Endothelial cell of umbilical vein (primary cell): ENCODE data around the gene IFITM10. TPM values are rescaled to one million over a fixed set of nuclear protein-coding genes. Genes with fewer than 3 reads are reported as not detected.
A peak's percentile ranks its signal among the peaks of the same experiment; 100 is the strongest.

Experiments used
- BruUV-seq: library from RNA; stranded (reverse); fragments of 400-500 nt; replicated peaks from 2 replicates; lab custom pipeline; 2021; lab: Mats Ljungman, UMichigan
- CTCF ChIA-PET: fragments of 300-600, 350-600 bp; sonication (Branson Sonifier 250); formaldehyde crosslinking; loops from one replicate; lab custom pipeline; 2021; ENCODE audit warnings: antibody characterized with exemption, inconsistent platforms; lab: Charles Lee
- POLR2A ChIA-PET: fragments of 300-600, 350-600 bp; sonication (Branson Sonifier 250); formaldehyde crosslinking; loops from one replicate; lab custom pipeline; 2021; ENCODE audit warnings: antibody characterized with exemption, inconsistent platforms; lab: Charles Lee
- DNase-seq: peaks from one replicate; pipeline ENCODE4 v3.0.0-alpha.2; 2011; ENCODE audit warnings: low read depth, low spot score
- FAIRE-seq: peaks from 2 replicates; lab custom pipeline; 2011; peaks lifted over from hg19 to GRCh38; lab: Jason Lieb, UNC
- H2AFZ ChIP-seq: 2 replicates; pipeline ENCODE4 v1.6.0; 2012; ENCODE audit warnings: low read depth, low read length, control low read depth, inconsistent platforms
- H3K27ac ChIP-seq: 2 replicates; pipeline ENCODE4 v1.5.1; 2011; ENCODE audit warnings: low read depth, mild to moderate bottlenecking, control low read depth, low read length, moderate library complexity; ENCODE audit not compliant: insufficient read depth
- H3K27me3 ChIP-seq, 2 experiments: 2 replicates each; pipeline versions ENCODE4 v1.6.0 to v1.6.1; 2011; ENCODE audit warnings: low read length in 2 of 2, mixed read lengths in 1 of 2; ENCODE audit not compliant: control insufficient read depth in 2 of 2, insufficient read depth in 2 of 2
- H3K36me3 ChIP-seq, 2 experiments: 2 replicates in 1 of 2; 3 replicates in 1 of 2; pipeline ENCODE4 v1.5.1; 2011; ENCODE audit warnings: low read length in 2 of 2, mild to moderate bottlenecking in 1 of 2, moderate library complexity in 1 of 2; ENCODE audit not compliant: control insufficient read depth in 2 of 2, insufficient read depth in 2 of 2; ENCODE audit errors: extremely low read depth in 1 of 2
- H3K4me1 ChIP-seq: 3 replicates; pipeline ENCODE4 v1.5.1; 2011; ENCODE audit warnings: mild to moderate bottlenecking, low read length; ENCODE audit not compliant: control insufficient read depth, insufficient read depth; ENCODE audit errors: extremely low read depth
- H3K4me2 ChIP-seq: 2 replicates; pipeline ENCODE4 v1.6.1; 2011; ENCODE audit warnings: low read length, control low read depth, mixed read lengths; ENCODE audit not compliant: insufficient read depth
- H3K4me3 ChIP-seq, 3 experiments: fragments of 200-600 bp in 1 of 3; sonication (generic), shearing (Covaris generic) in 1 of 3; replicated peaks in 1 of 3; 2 replicates each; pipeline ENCODE4 v1.5.1; 2011 to 2016; ENCODE audit warnings: control low read depth in 3 of 3, low read length in 3 of 3, mild to moderate bottlenecking in 2 of 3, inconsistent platforms in 1 of 3, low read depth in 1 of 3, moderate library complexity in 1 of 3; ENCODE audit not compliant: insufficient read depth in 1 of 3
- H3K79me2 ChIP-seq: 2 replicates; pipeline ENCODE4 v1.6.0; 2012; ENCODE audit warnings: low read length, inconsistent platforms; ENCODE audit not compliant: control insufficient read depth, insufficient read depth
- H3K9ac ChIP-seq: replicated peaks from 2 replicates; pipeline ENCODE3; 2011; ENCODE audit warnings: low read length, control low read depth; ENCODE audit not compliant: insufficient read depth; ENCODE audit errors: extremely low read depth
- H3K9me1 ChIP-seq: replicated peaks from 3 replicates; pipeline ENCODE4 v1.6.0; 2011; ENCODE audit warnings: mild to moderate bottlenecking, low read length; ENCODE audit not compliant: control insufficient read depth, insufficient read depth; ENCODE audit errors: extremely low read depth
- H3K9me3 ChIP-seq: replicated peaks from 2 replicates; pipeline ENCODE4 v1.5.1; 2012; ENCODE audit warnings: low read length, inconsistent platforms; ENCODE audit not compliant: control insufficient read depth, insufficient read depth
- H4K20me1 ChIP-seq: replicated peaks from 2 replicates; pipeline ENCODE3; 2011; ENCODE audit warnings: mild to moderate bottlenecking, low read length; ENCODE audit not compliant: control insufficient read depth, insufficient read depth; ENCODE audit errors: extremely low read depth
- EZH2 ChIP-seq: IDR thresholded peaks from 2 replicates; pipeline ENCODE4 v1.6.1; 2012; ENCODE audit warnings: borderline replicate concordance, low read depth, mild to moderate bottlenecking, moderate library complexity, low read length, inconsistent platforms; ENCODE audit not compliant: severe bottlenecking
- FOS ChIP-seq: IDR thresholded peaks from 2 replicates; pipeline ENCODE4 v1.6.1; 2011; ENCODE audit warnings: mild to moderate bottlenecking, low read length, moderate library complexity, borderline replicate concordance; ENCODE audit not compliant: insufficient read depth
- GATA2 ChIP-seq: IDR thresholded peaks from 2 replicates; pipeline ENCODE4 v1.7.0; 2011; ENCODE audit warnings: low read depth, mild to moderate bottlenecking, moderate library complexity, mixed read lengths, low read length; ENCODE audit not compliant: insufficient read length, insufficient read depth
- JUN ChIP-seq: IDR thresholded peaks from 2 replicates; pipeline ENCODE4 v1.6.1; 2011; ENCODE audit warnings: borderline replicate concordance, low read depth; ENCODE audit not compliant: insufficient read length, insufficient read depth
- MAX ChIP-seq: IDR thresholded peaks from 2 replicates; pipeline ENCODE4 v1.6.1; 2011; ENCODE audit not compliant: insufficient read depth, insufficient read length
- MYC ChIP-seq: IDR thresholded peaks from one replicate; pipeline ENCODE4 v1.6.1; 2011; ENCODE audit warnings: mild to moderate bottlenecking, low read depth, low read length
- POLR2A ChIP-seq: IDR thresholded peaks from 2 replicates; pipeline ENCODE4 v1.6.1; 2012; ENCODE audit warnings: low read depth, mild to moderate bottlenecking, control low read depth, low read length
- POLR2AphosphoS5 ChIP-seq: IDR thresholded peaks from 2 replicates; pipeline ENCODE4 v1.6.1; 2012; ENCODE audit warnings: low read depth, mild to moderate bottlenecking, control low read depth, low read length, moderate library complexity; ENCODE audit not compliant: insufficient read depth
- dilution Hi-C: fragments of 300-500 bp; cut with MboI; formaldehyde crosslinking; loops from one replicate; pipeline ENCODE4 v1.15.0; 2019; ENCODE audit warnings: low sequenced_read_pairs; ENCODE audit not compliant: extremely low pct_ligation_motif_present
- intact Hi-C: fragments of 100-400 bp; cut with micrococcal nuclease; formaldehyde crosslinking; loops from one replicate; pipeline ENCODE4 v1.10.0; 2022
- polyA plus RNA-seq, 4 experiments: library from polyadenylated mRNA; depleted of rRNA in 3 of 4; stranded (reverse) in 3 of 4; unstranded in 1 of 4; fragments of >200 nt; gene quantifications; 2 replicates each; pipeline versions ENCODE4 v1.2.1 to v1.2.3, GENCODE V29; 2011 to 2012; ENCODE audit warnings: missing spikeins in 1 of 4
- total RNA-seq: library from RNA; stranded (reverse); gene quantifications from 2 replicates; pipeline ENCODE4 v1.2.3, GENCODE V29; 2021
- TF ChIP-seq, protein P1 (sequence below), 2 donors: IDR thresholded peaks; 1 replicate in 1 of 2; 2 replicates in 1 of 2; pipeline ENCODE4 v1.5.1; 2011; ENCODE audit warnings: low read length in 2 of 2, mild to moderate bottlenecking in 2 of 2, moderate library complexity in 2 of 2, control low read depth in 1 of 2, inconsistent platforms in 1 of 2, low read depth in 1 of 2; ENCODE audit not compliant: insufficient read depth in 1 of 2; ENCODE audit errors: extremely low read depth in 1 of 2

Gene IFITM10
- total and polyA plus RNA-seq, 2 donors (not counting 3 experiments of a cell fraction or from before 2014, with no cell fraction given) = 0.04 to 0.66 TPM

- H3K79me2 ChIP-seq = peaks cover 9% of the 10 kb centered on the region
Measured at GRCh38 chr11:1763796-1764661, 13.6 kb upstream of the IFITM10 start, which contains the start of gene CTSD. Gene CTSD (minus strand): TSS chr11:1763927. CDS start chr11:1763859, 68 bp downstream.

More at GRCh38 chr11:1763796-1764661, 13.6 kb upstream of the IFITM10 start, which contains the start of gene CTSD:
- no TSS peak for BruUV-seq
- intact Hi-C loops (loop anchor here (1.0 to 5.0 kb wide), 2 partner anchors 8 to 72 kb away; no protein-coding TSS in a partner anchor), dilution Hi-C loops (no loop called here)
- Histone ChIP-seq H3K4me1 (peaks cover 22% of the 10 kb centered on the region), H3K9me3 (no peaks in the 10 kb centered on the region), H3K4me2 (peak within 1 kb of the TSS; percentile 83), H4K20me1 (no peaks in the 10 kb centered on the region), H3K27ac (peak within 1 kb of the TSS; percentile 32), H3K9ac (peak within 1 kb of the TSS; percentile 66), H3K36me3 (peaks cover 0 to 8% of the 10 kb centered on the region in 2 experiments), H3K27me3 (no peaks in the 10 kb centered on the region), H3K9me1 (no peaks in the 10 kb centered on the region), H3K4me3 (peak within 1 kb of the TSS; percentile 62 to 72 (median 66)), H2AFZ (peak within 1 kb of the TSS; percentile 94)
- FAIRE-seq = peak; percentile 18
- ChIA-PET CTCF (interaction anchor here (0.7 to 1.3 kb wide), 5 partner anchors 10 to 1690 kb away, joined by 3 to 8 read pairs (median 4); no protein-coding TSS in a partner anchor), POLR2A (interaction anchor here (0.7 kb wide), 1 partner anchor 346 kb away, joined by 6 read pairs; no protein-coding TSS in a partner anchor)
- TF ChIP-seq, protein P1, sequence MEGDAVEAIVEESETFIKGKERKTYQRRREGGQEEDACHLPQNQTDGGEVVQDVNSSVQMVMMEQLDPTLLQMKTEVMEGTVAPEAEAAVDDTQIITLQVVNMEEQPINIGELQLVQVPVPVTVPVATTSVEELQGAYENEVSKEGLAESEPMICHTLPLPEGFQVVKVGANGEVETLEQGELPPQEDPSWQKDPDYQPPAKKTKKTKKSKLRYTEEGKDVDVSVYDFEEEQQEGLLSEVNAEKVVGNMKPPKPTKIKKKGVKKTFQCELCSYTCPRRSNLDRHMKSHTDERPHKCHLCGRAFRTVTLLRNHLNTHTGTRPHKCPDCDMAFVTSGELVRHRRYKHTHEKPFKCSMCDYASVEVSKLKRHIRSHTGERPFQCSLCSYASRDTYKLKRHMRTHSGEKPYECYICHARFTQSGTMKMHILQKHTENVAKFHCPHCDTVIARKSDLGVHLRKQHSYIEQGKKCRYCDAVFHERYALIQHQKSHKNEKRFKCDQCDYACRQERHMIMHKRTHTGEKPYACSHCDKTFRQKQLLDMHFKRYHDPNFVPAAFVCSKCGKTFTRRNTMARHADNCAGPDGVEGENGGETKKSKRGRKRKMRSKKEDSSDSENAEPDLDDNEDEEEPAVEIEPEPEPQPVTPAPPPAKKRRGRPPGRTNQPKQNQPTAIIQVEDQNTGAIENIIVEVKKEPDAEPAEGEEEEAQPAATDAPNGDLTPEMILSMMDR (IDR thresholded peaks at IDR 0.05; ENCODE audit: extremely low read depth in 1 of 2, insufficient read depth in 1 of 2, low read depth in 1 of 2, low read length in 2 of 2) = no peak
- TF ChIP-seq MAX (peak; percentile 84), GATA2 (no peak), POLR2A (peak; percentile 67), MYC (no peak), EZH2 (no peak), POLR2AphosphoS5 (peak; percentile 80), FOS (no peak), JUN (no peak)
- peak; percentile 61 for DNase-seq
